ENCODE measurements around the gene LYPD3. TPM values are rescaled to one million over a fixed set of nuclear protein-coding genes. Genes with fewer than 3 reads are reported as not detected.

The LYPD3 gene
- total and polyA plus RNA-seq, 10 of the 15 experiments (the other 5 are each of a cell fraction or from before 2014, with no cell fraction given) = 0.03 to 0.28 (median 0.12) TPM; not detected in 6

DNA sequence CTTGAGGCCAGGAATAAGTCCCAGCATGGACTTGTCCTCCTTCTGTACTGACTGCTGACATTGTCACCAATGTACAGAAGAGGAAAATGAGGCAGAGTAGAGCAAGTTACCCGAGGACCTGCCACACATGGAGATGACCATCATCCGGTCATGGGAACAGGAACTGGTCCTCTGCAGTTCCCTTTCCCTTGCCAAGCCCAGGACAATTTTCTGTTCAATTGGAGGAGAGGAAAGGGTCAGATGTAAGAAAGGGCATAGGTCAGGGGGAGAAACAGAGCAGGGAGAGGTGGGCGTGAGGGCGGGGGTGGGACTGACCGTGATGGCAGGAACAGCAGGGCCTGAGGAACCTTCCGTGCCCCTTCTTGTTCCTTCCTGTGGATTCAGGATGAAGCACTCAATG lies 20.5 kb upstream of the LYPD3 start:
- no peak overlapping the region for H2AFZ ChIP-seq (ENCODE audit: control insufficient read depth, low read depth, low read length)
- no peaks in the 10 kb centered on the region for H3K79me2 ChIP-seq (ENCODE audit: control insufficient read depth, insufficient read depth, low read length)
- H4K20me1 ChIP-seq (ENCODE audit: control insufficient read depth, insufficient read depth) = no peaks in the 10 kb centered on the region
- RAD21 ChIA-PET (ENCODE audit: unreplicated experiment) = no interaction called here
- no TSS peak for BruUV-seq (replicated peaks)
- SMC1A ChIA-PET (ENCODE audit: uncharacterized antibody, unreplicated experiment) = no interaction called here
- intact Hi-C loops (cut with micrococcal nuclease; ENCODE audit: unreplicated experiment) (no loop called here), in situ Hi-C loops (cut with MboI) (no loop called here)
- no peaks in the 10 kb centered on the region for H3K9me3 ChIP-seq (replicated peaks; ENCODE audit: control insufficient read depth, insufficient read depth, low read length)
- TF ChIP-seq, protein P1, sequence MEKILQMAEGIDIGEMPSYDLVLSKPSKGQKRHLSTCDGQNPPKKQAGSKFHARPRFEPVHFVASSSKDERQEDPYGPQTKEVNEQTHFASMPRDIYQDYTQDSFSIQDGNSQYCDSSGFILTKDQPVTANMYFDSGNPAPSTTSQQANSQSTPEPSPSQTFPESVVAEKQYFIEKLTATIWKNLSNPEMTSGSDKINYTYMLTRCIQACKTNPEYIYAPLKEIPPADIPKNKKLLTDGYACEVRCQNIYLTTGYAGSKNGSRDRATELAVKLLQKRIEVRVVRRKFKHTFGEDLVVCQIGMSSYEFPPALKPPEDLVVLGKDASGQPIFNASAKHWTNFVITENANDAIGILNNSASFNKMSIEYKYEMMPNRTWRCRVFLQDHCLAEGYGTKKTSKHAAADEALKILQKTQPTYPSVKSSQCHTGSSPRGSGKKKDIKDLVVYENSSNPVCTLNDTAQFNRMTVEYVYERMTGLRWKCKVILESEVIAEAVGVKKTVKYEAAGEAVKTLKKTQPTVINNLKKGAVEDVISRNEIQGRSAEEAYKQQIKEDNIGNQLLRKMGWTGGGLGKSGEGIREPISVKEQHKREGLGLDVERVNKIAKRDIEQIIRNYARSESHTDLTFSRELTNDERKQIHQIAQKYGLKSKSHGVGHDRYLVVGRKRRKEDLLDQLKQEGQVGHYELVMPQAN (conservative IDR thresholded peaks at IDR 0.05) = no peak
- TF ChIP-seq CUX1 (IDR thresholded peaks at IDR 0.05; ENCODE audit: insufficient replicate concordance, low read depth, low read length) (no peak), HDGF (IDR thresholded peaks at IDR 0.05) (no peak), FOXK2 (IDR thresholded peaks at IDR 0.05) (no peak), SUZ12 (IDR thresholded peaks at IDR 0.05; ENCODE audit: unreplicated experiment) (no peak), NFXL1 (IDR thresholded peaks at IDR 0.05; ENCODE audit: borderline replicate concordance) (no peak), SMC3 (IDR thresholded peaks at IDR 0.05; ENCODE audit: borderline replicate concordance, low read length) (no peak), ZNF274 (IDR thresholded peaks at IDR 0.05; ENCODE audit: insufficient read depth, insufficient read length) (no peak)
- TF ChIP-seq, protein P2, sequence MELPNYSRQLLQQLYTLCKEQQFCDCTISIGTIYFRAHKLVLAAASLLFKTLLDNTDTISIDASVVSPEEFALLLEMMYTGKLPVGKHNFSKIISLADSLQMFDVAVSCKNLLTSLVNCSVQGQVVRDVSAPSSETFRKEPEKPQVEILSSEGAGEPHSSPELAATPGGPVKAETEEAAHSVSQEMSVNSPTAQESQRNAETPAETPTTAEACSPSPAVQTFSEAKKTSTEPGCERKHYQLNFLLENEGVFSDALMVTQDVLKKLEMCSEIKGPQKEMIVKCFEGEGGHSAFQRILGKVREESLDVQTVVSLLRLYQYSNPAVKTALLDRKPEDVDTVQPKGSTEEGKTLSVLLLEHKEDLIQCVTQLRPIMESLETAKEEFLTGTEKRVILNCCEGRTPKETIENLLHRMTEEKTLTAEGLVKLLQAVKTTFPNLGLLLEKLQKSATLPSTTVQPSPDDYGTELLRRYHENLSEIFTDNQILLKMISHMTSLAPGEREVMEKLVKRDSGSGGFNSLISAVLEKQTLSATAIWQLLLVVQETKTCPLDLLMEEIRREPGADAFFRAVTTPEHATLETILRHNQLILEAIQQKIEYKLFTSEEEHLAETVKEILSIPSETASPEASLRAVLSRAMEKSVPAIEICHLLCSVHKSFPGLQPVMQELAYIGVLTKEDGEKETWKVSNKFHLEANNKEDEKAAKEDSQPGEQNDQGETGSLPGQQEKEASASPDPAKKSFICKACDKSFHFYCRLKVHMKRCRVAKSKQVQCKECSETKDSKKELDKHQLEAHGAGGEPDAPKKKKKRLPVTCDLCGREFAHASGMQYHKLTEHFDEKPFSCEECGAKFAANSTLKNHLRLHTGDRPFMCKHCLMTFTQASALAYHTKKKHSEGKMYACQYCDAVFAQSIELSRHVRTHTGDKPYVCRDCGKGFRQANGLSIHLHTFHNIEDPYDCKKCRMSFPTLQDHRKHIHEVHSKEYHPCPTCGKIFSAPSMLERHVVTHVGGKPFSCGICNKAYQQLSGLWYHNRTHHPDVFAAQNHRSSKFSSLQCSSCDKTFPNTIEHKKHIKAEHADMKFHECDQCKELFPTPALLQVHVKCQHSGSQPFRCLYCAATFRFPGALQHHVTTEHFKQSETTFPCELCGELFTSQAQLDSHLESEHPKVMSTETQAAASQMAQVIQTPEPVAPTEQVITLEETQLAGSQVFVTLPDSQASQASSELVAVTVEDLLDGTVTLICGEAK (IDR thresholded peaks at IDR 0.05; ENCODE audit: borderline replicate concordance) = no peak
- FAIRE-seq (no peak), ATAC-seq (no peak), DNase-seq (ENCODE audit: low read depth, low spot score) (no peak)
- no peaks in the 10 kb centered on the region for H3K4me1 ChIP-seq (ENCODE audit: control insufficient read depth, insufficient read depth, low read length)
- CTCF ChIA-PET = no interaction called here
- WGBS (ENCODE audit: insufficient coverage, insufficient replicate concordance, low lambda C conversion rate, missing lambda C conversion rate) = 85% methylated on average over 6 of the region's 6 CpGs
- H3K4me3 ChIP-seq = no peak overlapping the region
- no peaks in the 10 kb centered on the region for H3K36me3 ChIP-seq (ENCODE audit: control insufficient read depth in 2 of 2, insufficient read depth in 2 of 2, low read length in 1 of 2)
- no peaks in the 10 kb centered on the region for H3K27me3 ChIP-seq (replicated peaks in 1 of 2; ENCODE audit: control insufficient read depth in 2 of 2, insufficient read depth in 2 of 2, low read length in 1 of 2)
- H3K27ac ChIP-seq (ENCODE audit: control insufficient read depth, insufficient read depth) = no peak overlapping the region
- no peak overlapping the region for H3K9ac ChIP-seq (ENCODE audit: control insufficient read depth, insufficient read depth, low read length)
- H3K4me2 ChIP-seq (ENCODE audit: control insufficient read depth, insufficient read depth) = no peak overlapping the region
- POLR2A ChIA-PET = no interaction called here

All from GM12878 (cell line).